Effector memory CD4-positive, alpha-beta T cell (primary cell): ENCODE results near the gene LGALS3.

ENCODE experiments used
- DNase-seq, 3 donors: peaks; one replicate each; pipeline ENCODE4 v3.0.0-alpha.2; 2020
- H3K27ac ChIP-seq: 2 replicates; pipeline ENCODE4 v1.7.0; 2013; ENCODE audit warnings: mild to moderate bottlenecking, low read length, moderate library complexity; ENCODE audit not compliant: insufficient read depth, poor library complexity, severe bottlenecking
- H3K27me3 ChIP-seq: replicated peaks from 2 replicates; pipeline ENCODE4 v1.7.0; 2013; ENCODE audit warnings: mild to moderate bottlenecking, low read length; ENCODE audit not compliant: insufficient read depth, control insufficient read depth, poor library complexity, severe bottlenecking
- H3K36me3 ChIP-seq: 2 replicates; pipeline ENCODE4 v1.7.0; 2013; ENCODE audit warnings: mild to moderate bottlenecking, low read length, moderate library complexity; ENCODE audit not compliant: control insufficient read depth, insufficient read depth
- H3K4me1 ChIP-seq: 2 replicates; pipeline ENCODE4 v1.7.0; 2013; ENCODE audit warnings: low read length, mild to moderate bottlenecking; ENCODE audit not compliant: control insufficient read depth, insufficient read depth, poor library complexity, severe bottlenecking
- H3K4me3 ChIP-seq: 2 replicates; pipeline ENCODE4 v1.7.0; 2013; ENCODE audit warnings: low read length, low read depth, mild to moderate bottlenecking; ENCODE audit not compliant: insufficient read depth, poor library complexity, severe bottlenecking
- H3K9me3 ChIP-seq: 2 replicates; pipeline ENCODE4 v1.7.0; 2013; ENCODE audit warnings: mild to moderate bottlenecking, low read length, moderate library complexity; ENCODE audit not compliant: control insufficient read depth

Gene LGALS3

GRCh38 chr14:55098561-55098898 lies 30.5 kb upstream of the LGALS3 start:
- Histone ChIP-seq H3K9me3 (no peaks in the 10 kb centered on the region), H3K27me3 (no peaks in the 10 kb centered on the region), H3K4me3 (no peak overlapping the region), H3K27ac (no peak overlapping the region), H3K36me3 (no peaks in the 10 kb centered on the region), H3K4me1 (peaks cover 11% of the 10 kb centered on the region)
- DNase-seq = no peak

GRCh38 chr14:55099756-55100155 lies 29.3 kb upstream of the LGALS3 start:
- Histone ChIP-seq H3K27ac (no peak overlapping the region), H3K9me3 (no peaks in the 10 kb centered on the region), H3K4me3 (no peak overlapping the region), H3K36me3 (no peaks in the 10 kb centered on the region), H3K27me3 (no peaks in the 10 kb centered on the region), H3K4me1 (peaks cover 22% of the 10 kb centered on the region)
- no peak for DNase-seq

- peaks cover 22% of the 10 kb centered on the region for H3K4me1 ChIP-seq
- H3K27ac ChIP-seq = peak overlapping the region; percentile 57
- no peaks in the 10 kb centered on the region for H3K9me3 ChIP-seq
- no peaks in the 10 kb centered on the region for H3K27me3 ChIP-seq
- no peak overlapping the region for H3K4me3 ChIP-seq
- DNase-seq = no peak
- H3K36me3 ChIP-seq = no peaks in the 10 kb centered on the region
Measured at GRCh38 chr14:55101698-55102097, 27.4 kb upstream of the LGALS3 start.

GRCh38 chr14:55102141-55102621 lies 26.9 kb upstream of the LGALS3 start:
- DNase-seq = peak; percentile 19 to 29 (median 24)
- Histone ChIP-seq H3K9me3 (no peaks in the 10 kb centered on the region), H3K27me3 (no peaks in the 10 kb centered on the region), H3K4me1 (peaks cover 22% of the 10 kb centered on the region), H3K27ac (peak overlapping the region; percentile 57), H3K4me3 (no peak overlapping the region), H3K36me3 (no peaks in the 10 kb centered on the region)

- DNase-seq = peak; percentile 35 to 55 (median 53)
- Histone ChIP-seq H3K9me3 (no peaks in the 10 kb centered on the region), H3K27me3 (no peaks in the 10 kb centered on the region), H3K4me3 (no peak overlapping the region), H3K4me1 (peaks cover 29% of the 10 kb centered on the region), H3K36me3 (no peaks in the 10 kb centered on the region), H3K27ac (peak overlapping the region; percentile 57)
Measured at GRCh38 chr14:55103005-55103640, 25.9 kb upstream of the LGALS3 start.

GRCh38 chr14:55103971-55104954 lies 24.8 kb upstream of the LGALS3 start:
- Histone ChIP-seq H3K9me3 (no peaks in the 10 kb centered on the region), H3K4me1 (peaks cover 32% of the 10 kb centered on the region), H3K4me3 (no peak overlapping the region), H3K36me3 (no peaks in the 10 kb centered on the region), H3K27ac (peak overlapping the region; percentile 57), H3K27me3 (no peaks in the 10 kb centered on the region)
- DNase-seq = no peak

GRCh38 chr14:55105991-55106390 lies 23.1 kb upstream of the LGALS3 start:
- H3K4me1 ChIP-seq = peaks cover 32% of the 10 kb centered on the region
- no peaks in the 10 kb centered on the region for H3K27me3 ChIP-seq
- no peak for DNase-seq
- H3K36me3 ChIP-seq = no peaks in the 10 kb centered on the region
- no peaks in the 10 kb centered on the region for H3K9me3 ChIP-seq
- no peak overlapping the region for H3K27ac ChIP-seq
- H3K4me3 ChIP-seq = no peak overlapping the region

- H3K36me3 ChIP-seq = no peaks in the 10 kb centered on the region
- no peaks in the 10 kb centered on the region for H3K9me3 ChIP-seq
- H3K27ac ChIP-seq = peak overlapping the region; percentile 72
- peak; percentile 32 to 45 (median 41) for DNase-seq
- peaks cover 26% of the 10 kb centered on the region for H3K4me1 ChIP-seq
- no peaks in the 10 kb centered on the region for H3K27me3 ChIP-seq
- H3K4me3 ChIP-seq = no peak overlapping the region
Measured at GRCh38 chr14:55107766-55108554, 21.1 kb upstream of the LGALS3 start.

- no peaks in the 10 kb centered on the region for H3K36me3 ChIP-seq
- no peak for DNase-seq
- H3K9me3 ChIP-seq = no peaks in the 10 kb centered on the region
- peaks cover 10% of the 10 kb centered on the region for H3K4me1 ChIP-seq
- H3K4me3 ChIP-seq = no peak overlapping the region
- H3K27me3 ChIP-seq = no peaks in the 10 kb centered on the region
- H3K27ac ChIP-seq = no peak overlapping the region
Measured at GRCh38 chr14:55109836-55110235, 19.2 kb upstream of the LGALS3 start.
